ENCODE measurements around the gene PPCS.
"Not testable (repeated sequence)": the region's sequence is repeated elsewhere in the genome, so short reads cannot be mapped to it uniquely, and the experiment has no call there.

PPCS gene

GRCh38 chr1:42453386-42453785, 3.0 kb upstream of the PPCS start:
- no peak for DNase-seq (ENCODE audit: low spot score)

GRCh38 chr1:42454403-42454802, 1.9 kb upstream of the PPCS start:
- no peak for DNase-seq (ENCODE audit: low spot score)

GRCh38 chr1:42456754-42457089, 379 bp downstream of the PPCS start:
- peak; percentile 43 for DNase-seq (ENCODE audit: low spot score)

GRCh38 chr1:42461196-42461595, 4.9 kb downstream of the PPCS start:
- no peak for DNase-seq (ENCODE audit: low spot score)

- DNase-seq (ENCODE audit: low spot score) = peak; percentile 97
These were observed 6.8 kb downstream of the PPCS start, which contains the start of gene CCDC30 for GRCh38 chr1:42462828-42463763. TSS of gene CCDC30 (plus strand) at chr1:42463286. CDS start at chr1:42480552, 17,266 bp downstream.

- no peak for DNase-seq (ENCODE audit: low spot score)
These were observed 7.6 kb downstream of the PPCS start for GRCh38 chr1:42463921-42464320.

GRCh38 chr1:42466030-42466429, 9.7 kb downstream of the PPCS start:
- no peak for DNase-seq (ENCODE audit: low spot score)

GRCh38 chr1:42469727-42470126, 13.4 kb downstream of the PPCS start:
- DNase-seq (ENCODE audit: low spot score) = no peak

- DNase-seq (ENCODE audit: low spot score) = no peak
These were observed 20.3 kb downstream of the PPCS start for GRCh38 chr1:42476605-42477004.

GRCh38 chr1:42477354-42477753, 21.0 kb downstream of the PPCS start:
- not testable (repeated sequence) for DNase-seq (ENCODE audit: low spot score)

- DNase-seq (ENCODE audit: low spot score) = no peak
These were observed 21.4 kb downstream of the PPCS start for GRCh38 chr1:42477775-42478174.

- DNase-seq (ENCODE audit: low spot score) = no peak
These were observed 23.3 kb downstream of the PPCS start for GRCh38 chr1:42479621-42480020.

GRCh38 chr1:42480921-42481320, 24.6 kb downstream of the PPCS start:
- no peak for DNase-seq (ENCODE audit: low spot score)

- no peak for DNase-seq (ENCODE audit: low spot score)
These were observed 26.4 kb downstream of the PPCS start for GRCh38 chr1:42482635-42483153.

- DNase-seq (ENCODE audit: low spot score) = no peak
These were observed 28.0 kb downstream of the PPCS start for GRCh38 chr1:42484382-42484781.

GRCh38 chr1:42490237-42490636, 33.9 kb downstream of the PPCS start:
- no peak for DNase-seq (ENCODE audit: low spot score)

GRCh38 chr1:42502031-42502430, 45.7 kb downstream of the PPCS start:
- not testable (repeated sequence) for DNase-seq (ENCODE audit: low spot score)

- no peak for DNase-seq (ENCODE audit: low spot score)
These were observed 48.3 kb downstream of the PPCS start for GRCh38 chr1:42504535-42505128.

- DNase-seq (ENCODE audit: low spot score) = no peak
These were observed 50.2 kb downstream of the PPCS start for GRCh38 chr1:42506576-42506975.

All from kidney capillary endothelial cell (primary cell).